Left colon (tissue), 2 donors: ENCODE measurements around the gene SECTM1. TPM values are rescaled to one million over a fixed set of nuclear protein-coding genes. Genes with fewer than 3 reads are reported as not detected.

ENCODE experiments used
- ATAC-seq: fragments of 200-7000 bp; cut with Tn5 transposase; one replicate; pipeline ENCODE4 v1.9.1; 2020; ENCODE audit warnings: mild to moderate bottlenecking, moderate library complexity
- DNase-seq, 2 donors: peaks; one replicate each; pipeline ENCODE4 v3.0.0-alpha.2; 2020
- intact Hi-C, 2 donors: fragments of 100-400 bp; cut with DNase I in 1 of 2; cut with micrococcal nuclease in 1 of 2; formaldehyde crosslinking; loops; one replicate each; pipeline versions ENCODE4 v1.11.2 to v1.14.0; 2022; cut with DNase I, micrococcal nuclease
- total RNA-seq, 2 donors: library from RNA; stranded (reverse); fragmentation: NEBNext Ultra II Directional; extraction: Animal tissue kit (Norgen Biotek cat#: 25700); gene quantifications; one replicate each; pipeline ENCODE4 v1.2.1, GENCODE V29; 2021
- donor health status: DM: no; HTN: no; CAD: no.
- donor health status: DM: yes; HTN: yes; CAD: no.

The SECTM1 gene
- total RNA-seq, 2 donors from 2014 or later: 78.5 to 127 TPM

GRCh38 chr17:82313195-82314011 lies 20.2 kb downstream of the SECTM1 start:
- intact Hi-C loops: loop anchor here in 1 of 2 donors (10.0 kb wide), 1 partner anchor 59 kb away; no protein-coding TSS in a partner anchor
- no peak for DNase-seq
- no peak for ATAC-seq

GRCh38 chr17:82311971-82312370 lies 21.6 kb downstream of the SECTM1 start:
- DNase-seq: no peak
- intact Hi-C loops: loop anchor here in 1 of 2 donors (10.0 kb wide), 1 partner anchor 57 kb away; no protein-coding TSS in a partner anchor
- no peak for ATAC-seq

GRCh38 chr17:82310877-82311276 lies 22.7 kb downstream of the SECTM1 start:
- DNase-seq: no peak
- intact Hi-C loops: loop anchor here in 1 of 2 donors (10.0 kb wide), 1 partner anchor 56 kb away; no protein-coding TSS in a partner anchor
- no peak for ATAC-seq

- ATAC-seq: peak; percentile 92
- DNase-seq: peak; percentile 64 to 67
- intact Hi-C loops: loop anchor here in 1 of 2 donors (10.0 kb wide), 1 partner anchor 55 kb away; no protein-coding TSS in a partner anchor
Observed at GRCh38 chr17:82309656-82310570, 23.7 kb downstream of the SECTM1 start.

GRCh38 chr17:82305727-82306300 lies 27.8 kb downstream of the SECTM1 start:
- no peak for DNase-seq
- intact Hi-C loops: no loop called here
- ATAC-seq: no peak

GRCh38 chr17:82304826-82305726 lies 28.5 kb downstream of the SECTM1 start:
- ATAC-seq (no peak), DNase-seq (peak in 1 of 2 donors; percentile 5)
- intact Hi-C loops: no loop called here

- intact Hi-C loops: no loop called here
- ATAC-seq (no peak), DNase-seq (peak in 1 of 2 donors; percentile 6)
Observed at GRCh38 chr17:82303944-82304808, 29.4 kb downstream of the SECTM1 start.

- ATAC-seq (no peak), DNase-seq (peak in 1 of 2 donors; percentile 15)
- intact Hi-C loops: no loop called here
Observed at GRCh38 chr17:82302991-82303943, 30.3 kb downstream of the SECTM1 start.

- no peak for ATAC-seq
- DNase-seq: peak in 1 of 2 donors; percentile 10
- intact Hi-C loops: no loop called here
Observed at GRCh38 chr17:82302568-82302963, 31.0 kb downstream of the SECTM1 start.

- intact Hi-C loops: no loop called here
- DNase-seq (no peak), ATAC-seq (no peak)
Observed at GRCh38 chr17:82301916-82302567, 31.5 kb downstream of the SECTM1 start.

GRCh38 chr17:82301300-82301915 lies 32.2 kb downstream of the SECTM1 start:
- ATAC-seq: no peak
- intact Hi-C loops: no loop called here
- DNase-seq: no peak

GRCh38 chr17:82300707-82301270 lies 32.8 kb downstream of the SECTM1 start:
- intact Hi-C loops: no loop called here
- DNase-seq: peak; percentile 69 to 85

GRCh38 chr17:82300228-82300627 lies 33.3 kb downstream of the SECTM1 start:
- intact Hi-C loops: no loop called here
- no peak for ATAC-seq
- no peak for DNase-seq

More at GRCh38 chr17:82300707-82301270, 32.8 kb downstream of the SECTM1 start:
- ATAC-seq: peak; percentile 21

GRCh38 chr17:82299452-82299851 lies 34.1 kb downstream of the SECTM1 start:
- DNase-seq: no peak

More at GRCh38 chr17:82299452-82299851, 34.1 kb downstream of the SECTM1 start:
- intact Hi-C loops: no loop called here
- ATAC-seq: no peak
